NT2/D1 (cell line): ENCODE data around the gene FTSJ3.

Experiments used
- YY1 ChIP-seq: IDR thresholded peaks from 2 replicates; pipeline ENCODE4 v1.6.1; 2011; ENCODE audit not compliant: insufficient read length, insufficient read depth
- ZNF274 ChIP-seq: IDR thresholded peaks from 2 replicates; pipeline ENCODE4 v1.6.1; 2011; ENCODE audit warnings: mild to moderate bottlenecking, low read depth, low read length

- TF ChIP-seq YY1 (no peak), ZNF274 (no peak)
These were observed 2.8 kb upstream of the FTSJ3 start for GRCh38 chr17:63830278-63830677.
